GM12878 (cell line): Measurements from ENCODE around the gene MAPK8IP3. TPM values are rescaled to one million over a fixed set of nuclear protein-coding genes. Genes with fewer than 3 reads are reported as not detected.

Experiments used
- ATF7 ChIP-seq: fragments of 450-650 bp; IDR thresholded peaks from 2 replicates; pipeline ENCODE4 v1.6.1; 2016; ENCODE audit warnings: low read depth, mild to moderate bottlenecking
- CEBPZ ChIP-seq: fragments of 150-350 bp; IDR thresholded peaks from 2 replicates; pipeline ENCODE4 v1.6.1; 2016; ENCODE audit warnings: low read depth, low read length
- CHD2 ChIP-seq: IDR thresholded peaks from 2 replicates; pipeline ENCODE4 v1.6.1; 2011; ENCODE audit warnings: low read depth, low read length, improper control_type of control experiment, borderline replicate concordance
- CHD4 ChIP-seq: fragments of 200-600 bp; sonication (generic); IDR thresholded peaks from 2 replicates; pipeline ENCODE4 v1.6.1; 2016; ENCODE audit warnings: mild to moderate bottlenecking
- CREM ChIP-seq: IDR thresholded peaks from 2 replicates; pipeline ENCODE4 v1.6.1; 2014; ENCODE audit warnings: antibody characterized with exemption, low read depth
- CTCF ChIP-seq, 3 experiments: IDR thresholded peaks in 2 of 3; conservative IDR thresholded peaks in 1 of 3; 2 replicates each; pipeline ENCODE4 v1.5.1; 2011; ENCODE audit warnings: low read depth in 3 of 3, low read length in 3 of 3, mild to moderate bottlenecking in 3 of 3, control low read depth in 2 of 3, moderate library complexity in 2 of 3, inconsistent platforms in 1 of 3, mixed read lengths in 1 of 3; ENCODE audit not compliant: control insufficient read depth in 2 of 3, insufficient read depth in 1 of 3; ENCODE audit errors: extremely low read depth in 1 of 3
- FOS ChIP-seq: IDR thresholded peaks from 3 replicates; pipeline ENCODE4 v1.6.1; 2011; ENCODE audit warnings: borderline replicate concordance; ENCODE audit not compliant: insufficient read length; ENCODE audit errors: extremely low read depth
- HCFC1 ChIP-seq: fragments of 150-350 bp; IDR thresholded peaks from 2 replicates; pipeline ENCODE4 v1.6.1; 2014; ENCODE audit warnings: low read length
- HDAC6 ChIP-seq: fragments of 200-600 bp; sonication (generic); IDR thresholded peaks from one replicate; pipeline ENCODE4 v1.8.0; 2017; ENCODE audit warnings: antibody characterized with exemption; ENCODE audit not compliant: unreplicated experiment
- IKZF1 ChIP-seq: fragments of 450-650 bp; conservative IDR thresholded peaks from 2 replicates; pipeline ENCODE4 v1.6.1; 2017; ENCODE audit warnings: antibody characterized with exemption, mild to moderate bottlenecking
- KDM1A ChIP-seq: fragments of 200-600 bp; sonication (generic); IDR thresholded peaks from 2 replicates; pipeline ENCODE4 v1.6.1; 2016; ENCODE audit warnings: borderline replicate concordance
- MAX ChIP-seq: IDR thresholded peaks from 2 replicates; pipeline ENCODE4 v1.6.1; 2012; ENCODE audit warnings: low read depth, low read length, improper control_type of control experiment
- MXI1 ChIP-seq: fragments of 150-350 bp; IDR thresholded peaks from 2 replicates; pipeline ENCODE4 v1.6.1; 2011; ENCODE audit warnings: low read depth, mild to moderate bottlenecking, inconsistent platforms, low read length, improper control_type of control experiment
- NR2F1 ChIP-seq: fragments of 450-650 bp; conservative IDR thresholded peaks from 2 replicates; pipeline ENCODE4 v1.6.1; 2017; ENCODE audit warnings: mild to moderate bottlenecking
- NRF1 ChIP-seq: conservative IDR thresholded peaks from 2 replicates; pipeline ENCODE4 v1.6.1; 2011; ENCODE audit warnings: mild to moderate bottlenecking, low read depth, low read length, improper control_type of control experiment
- PAX5 ChIP-seq: IDR thresholded peaks from 2 replicates; pipeline ENCODE4 v1.6.1; 2011; ENCODE audit warnings: low read depth, low read length, borderline replicate concordance
- POLR2AphosphoS2 ChIP-seq: IDR thresholded peaks from 2 replicates; pipeline ENCODE4 v1.6.1; 2011; ENCODE audit warnings: low read depth, mild to moderate bottlenecking, low read length, improper control_type of control experiment, moderate library complexity
- RELA ChIP-seq: fragments of 450-650 bp; IDR thresholded peaks from 2 replicates; pipeline ENCODE4 v1.8.0; 2014; ENCODE audit warnings: borderline replicate concordance; ENCODE audit not compliant: partially characterized antibody
- RFX5 ChIP-seq: IDR thresholded peaks from 2 replicates; pipeline ENCODE4 v1.6.1; 2011; ENCODE audit warnings: low read depth, low read length, improper control_type of control experiment
- RUNX3 ChIP-seq: IDR thresholded peaks from 2 replicates; pipeline ENCODE4 v1.6.1; 2012; ENCODE audit warnings: low read length, inconsistent platforms
- SMARCA5 ChIP-seq: fragments of 450-650 bp; IDR thresholded peaks from 2 replicates; pipeline ENCODE4 v1.6.1; 2017; ENCODE audit warnings: mild to moderate bottlenecking
- SP1 ChIP-seq: IDR thresholded peaks from one replicate; pipeline ENCODE4 v1.6.1; 2011; ENCODE audit warnings: low read depth, low read length
- SREBF2 ChIP-seq: IDR thresholded peaks from 2 replicates; pipeline ENCODE4 v1.6.1; 2012; ENCODE audit warnings: mild to moderate bottlenecking, low read length
- TAF1 ChIP-seq: IDR thresholded peaks from 2 replicates; pipeline ENCODE4 v1.6.1; 2011; ENCODE audit warnings: mild to moderate bottlenecking, low read depth, low read length, borderline replicate concordance
- TARDBP ChIP-seq: IDR thresholded peaks from 2 replicates; pipeline ENCODE4 v1.6.1; 2016; ENCODE audit warnings: borderline replicate concordance
- WRNIP1 ChIP-seq: IDR thresholded peaks from 2 replicates; pipeline ENCODE4 v1.6.1; 2011; ENCODE audit warnings: low read depth, low read length, improper control_type of control experiment, borderline replicate concordance
- polyA plus RNA-seq, 11 experiments: library from polyadenylated mRNA; depleted of rRNA in 4 of 11; unstranded in 6 of 11; stranded (reverse) in 5 of 11; fragments of >200 nt; fragmentation: Nextera tagmentation in 4 of 11; fragmentation: Illumina TruSeq in 1 of 11; extraction: Ambion mirVana in 4 of 11; extraction: Trizol in 1 of 11; gene quantifications; 1 replicate in 1 of 11; 2 replicates in 10 of 11; pipeline versions ENCODE4 v1.2.1 to v1.2.3, GENCODE V29; 2011 to 2016; ENCODE audit warnings: inconsistent platforms in 2 of 11, missing spikeins in 2 of 11, low read depth in 1 of 11
- total RNA-seq, 4 experiments: library from RNA; depleted of rRNA in 3 of 4; stranded (reverse); fragments of >200 nt in 3 of 4; fragmentation: Illumina TruSeq in 1 of 4; extraction: Trizol in 1 of 4; gene quantifications; 2 replicates each; pipeline versions ENCODE4 v1.2.1 to v1.2.3, GENCODE V29; 2013 to 2021

Gene MAPK8IP3
- total and polyA plus RNA-seq, 10 of the 15 experiments (the other 5 are each of a cell fraction or from before 2014, with no cell fraction given): 0.06 to 67.9 (median 18.2) TPM

- TF ChIP-seq FOS: peak; percentile 65
- TF ChIP-seq NR2F1: peak; percentile 18; the same call in 1 of the 2 replicates
- TF ChIP-seq RUNX3: 0 out of 2 replicates have a peak, but pooled peaks have one; percentile 29
- TF ChIP-seq SMARCA5: no peak
- no peak for TF ChIP-seq SREBF2
- no peak for TF ChIP-seq RELA
- 0 out of 6 replicates have a peak, but pooled peaks of 1 of the 3 experiments have one; percentile 5 for TF ChIP-seq CTCF (IDR thresholded peaks at IDR 0.05 in 2 of 3, conservative IDR thresholded peaks at IDR 0.05 in 1 of 3; ENCODE audit: control insufficient read depth in 2 of 3, extremely low read depth in 1 of 3, insufficient read depth in 1 of 3, low read depth in 3 of 3, low read length in 3 of 3)
- no peak for TF ChIP-seq TARDBP
- TF ChIP-seq POLR2AphosphoS2: no peak
- no peak for TF ChIP-seq WRNIP1
- TF ChIP-seq CEBPZ: peak; percentile 88
- peak; percentile 36 for TF ChIP-seq NRF1
- peak; percentile 47; the same call in 1 of the 2 replicates for TF ChIP-seq IKZF1
- no peak for TF ChIP-seq KDM1A
- 0 out of 2 replicates have a peak, but pooled peaks have one; percentile 43 for TF ChIP-seq MAX
- TF ChIP-seq CREM: peak; percentile 73
- 0 out of 2 replicates have a peak, but pooled peaks have one; percentile 24 for TF ChIP-seq HCFC1
- TF ChIP-seq MXI1: peak; percentile 35; the same call in 1 of the 2 replicates
- TF ChIP-seq RFX5: peak; percentile 23; the same call in 1 of the 2 replicates
- no peak for TF ChIP-seq ATF7
- no peak for TF ChIP-seq HDAC6
- peak; percentile 11; the same call in 1 of the 2 replicates for TF ChIP-seq TAF1
- no peak for TF ChIP-seq CHD4
- no peak for TF ChIP-seq PAX5
- peak; percentile 98 for TF ChIP-seq SP1
- TF ChIP-seq CHD2: peak; percentile 95
- TF ChIP-seq, all 136 proteins: peak for 39
Observed at GRCh38 chr16:1677942-1678499, 28.0 kb upstream of the MAPK8IP3 start, which contains the start of gene JPT2 (continued).
